GM18868 (cell line): ENCODE data around the gene RENBP.
A peak's percentile ranks its signal among the peaks of the same experiment; 100 is the strongest.

Experiments used
- ATAC-seq: cut with Tn5 transposase; IDR thresholded peaks from one replicate; pipeline ENCODE4 v1.9.1; 2021; ENCODE audit warnings: mild to moderate bottlenecking, moderate library complexity; ENCODE audit not compliant: unreplicated experiment

RENBP gene

DNA sequence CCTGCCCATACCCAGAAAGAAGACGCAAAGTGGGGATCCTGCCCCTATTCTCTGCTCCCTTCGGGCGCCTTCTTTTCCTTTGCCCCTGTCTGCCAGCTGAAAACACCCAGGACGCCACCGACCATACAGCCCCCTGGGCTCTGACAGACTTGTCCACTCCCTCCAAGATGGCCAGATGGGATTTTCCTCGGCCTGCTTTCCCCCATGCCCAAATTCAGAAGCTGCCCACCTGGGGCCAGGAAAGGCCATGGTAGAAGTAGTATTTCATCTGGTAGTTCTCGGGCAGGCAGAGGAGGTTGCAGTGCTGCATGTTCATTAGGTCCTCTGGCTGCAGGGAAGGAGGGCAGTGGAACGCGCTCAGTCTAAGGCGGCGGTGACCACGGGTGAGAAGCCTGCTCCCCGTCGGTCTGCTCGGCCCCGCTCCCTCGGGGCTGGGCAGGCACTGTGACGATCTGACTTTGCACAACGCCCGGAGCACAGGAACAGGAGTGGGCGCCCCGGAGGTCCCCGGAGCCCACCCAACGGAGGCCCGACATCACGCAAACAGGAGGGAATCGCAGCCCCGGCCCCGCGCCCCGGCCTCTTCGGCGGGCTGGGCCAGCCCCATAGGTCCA is 10.2 kb downstream of the RENBP start:
- ATAC-seq: peak; percentile 7

DNA sequence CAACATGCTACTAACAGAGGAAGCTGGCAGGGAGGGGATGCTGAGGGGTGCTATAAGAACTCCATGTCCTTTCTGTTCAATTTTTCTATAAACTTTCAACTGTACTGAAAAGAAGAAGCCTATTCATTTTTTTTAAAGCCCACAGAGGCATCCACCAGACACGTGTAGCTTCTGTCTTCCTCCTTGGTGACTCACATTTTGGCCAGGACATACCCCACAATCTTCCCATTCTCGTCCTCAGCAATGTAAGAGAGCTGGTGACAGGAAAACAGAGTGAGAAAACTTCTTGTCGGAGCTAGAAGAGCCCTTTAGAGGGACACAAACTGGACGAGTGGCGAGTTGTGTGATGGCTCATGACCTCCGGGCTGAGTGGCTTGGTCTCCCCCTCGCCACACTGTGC is 10.7 kb downstream of the RENBP start:
- no peak for ATAC-seq

DNA sequence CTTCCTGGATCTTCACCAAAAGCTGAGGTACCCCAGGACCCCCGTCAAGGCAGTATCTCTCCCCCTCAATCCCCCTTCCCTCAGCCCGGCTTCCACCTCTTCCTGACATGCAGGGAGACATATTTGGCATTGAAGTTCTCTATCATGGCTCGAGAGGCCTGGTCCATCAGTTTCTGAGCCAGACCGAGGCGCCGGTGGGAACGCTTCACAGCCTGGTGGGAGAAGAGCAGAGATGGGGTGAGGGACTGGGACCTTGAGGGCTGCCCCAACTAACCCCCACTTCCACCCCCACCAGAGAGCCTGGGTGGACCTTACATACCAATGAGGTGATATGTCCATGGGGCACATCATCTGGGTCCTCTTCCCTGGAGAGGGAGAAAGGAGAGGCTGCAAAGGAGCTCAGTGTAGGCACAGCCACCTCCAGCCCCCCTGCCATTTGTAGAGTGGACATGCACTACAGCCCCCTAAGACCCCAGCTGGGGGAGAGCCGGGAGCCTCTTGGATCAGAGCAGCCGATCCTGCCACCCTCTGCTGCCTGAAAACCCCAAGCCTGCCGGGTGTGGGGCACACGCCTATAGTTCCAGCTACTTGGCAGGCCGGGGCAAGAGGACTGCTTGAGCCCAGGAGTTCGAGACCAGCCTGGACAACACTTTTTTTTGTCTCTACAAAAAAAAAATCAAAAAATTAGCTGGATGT is 12.1 kb downstream of the RENBP start:
- ATAC-seq: no peak

DNA sequence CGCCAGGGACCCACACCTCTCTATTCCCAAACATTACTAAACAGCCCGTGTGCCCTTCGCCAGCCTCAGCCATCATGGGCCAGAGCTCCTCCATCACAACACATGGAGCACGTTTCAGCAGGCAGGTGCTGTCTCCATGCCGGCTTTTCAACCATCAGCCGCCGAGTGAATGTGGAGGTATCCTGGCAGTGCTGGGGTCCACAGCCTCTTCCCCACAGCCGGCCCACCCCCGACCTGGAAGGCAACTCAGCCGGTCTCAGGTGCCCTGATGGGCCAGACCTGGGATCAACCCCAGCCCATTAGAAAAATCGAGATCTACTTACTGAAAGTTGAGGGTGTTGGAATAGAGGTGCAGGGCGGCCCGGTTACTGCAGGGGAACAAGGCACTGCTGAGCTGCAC is 12.7 kb downstream of the RENBP start:
- no peak for ATAC-seq

DNA sequence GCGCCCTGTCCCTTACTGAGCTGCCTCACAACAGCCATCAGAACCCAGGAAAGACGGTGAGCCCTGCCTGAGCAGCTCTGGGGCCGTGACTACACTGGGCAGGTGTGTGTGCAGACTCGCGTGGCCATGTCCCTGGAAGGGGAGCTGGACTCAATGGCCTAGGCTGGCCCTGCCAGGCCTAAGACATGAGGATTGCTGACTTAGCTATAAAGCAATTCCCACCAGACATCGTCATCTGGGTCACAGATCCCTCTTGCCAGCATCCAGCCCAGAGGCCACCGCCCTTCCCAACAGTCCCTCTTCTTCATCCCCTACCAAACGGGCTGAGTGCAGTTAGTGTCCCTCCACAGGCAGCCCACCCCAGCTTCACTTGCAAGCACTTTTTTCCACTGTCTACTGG is 13.3 kb downstream of the RENBP start:
- ATAC-seq: no peak

DNA sequence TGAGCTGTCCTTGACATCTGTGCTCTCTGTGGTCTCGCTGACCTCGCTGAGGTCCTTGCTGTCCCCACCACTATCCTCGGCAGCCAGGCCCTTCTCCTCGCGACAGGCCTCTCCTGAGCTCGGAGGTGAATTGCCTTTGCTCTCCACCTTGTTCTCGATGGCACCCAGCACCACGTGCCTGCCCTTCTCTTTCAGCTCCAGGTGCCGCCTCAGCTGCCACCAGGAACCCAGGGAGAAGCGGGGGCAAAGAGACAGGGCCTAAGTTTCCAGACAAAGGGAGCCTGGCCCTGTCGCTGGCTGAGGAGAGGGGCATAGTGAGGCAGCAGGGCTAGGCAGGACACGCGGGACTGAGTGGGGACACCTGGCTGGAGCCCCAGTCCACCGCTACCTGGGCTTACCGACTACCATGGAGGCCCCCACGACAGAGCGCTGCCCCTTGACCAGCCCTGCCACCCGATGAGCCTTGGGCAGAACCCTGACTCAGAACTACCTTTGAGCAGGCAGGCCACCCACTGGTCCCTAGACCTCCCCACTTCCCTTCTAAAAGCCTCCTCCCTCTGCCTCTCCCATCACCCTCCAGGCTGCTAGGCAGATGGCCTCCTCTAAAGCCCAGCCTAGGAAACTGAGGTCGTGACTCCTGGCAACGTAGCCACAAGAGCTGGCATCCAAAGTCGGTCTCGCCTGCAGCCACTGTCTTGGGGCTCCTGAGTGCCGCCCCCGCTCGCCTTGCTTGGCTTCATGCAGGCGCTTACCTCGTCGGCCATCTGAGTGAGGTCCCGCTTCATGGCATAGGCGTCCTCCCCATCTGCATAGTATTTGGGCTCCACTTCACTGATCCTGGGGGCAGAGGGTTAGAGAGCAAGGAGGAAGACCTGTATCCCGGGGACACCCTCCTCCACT is 14.2 kb downstream of the RENBP start:
- no peak for ATAC-seq

DNA sequence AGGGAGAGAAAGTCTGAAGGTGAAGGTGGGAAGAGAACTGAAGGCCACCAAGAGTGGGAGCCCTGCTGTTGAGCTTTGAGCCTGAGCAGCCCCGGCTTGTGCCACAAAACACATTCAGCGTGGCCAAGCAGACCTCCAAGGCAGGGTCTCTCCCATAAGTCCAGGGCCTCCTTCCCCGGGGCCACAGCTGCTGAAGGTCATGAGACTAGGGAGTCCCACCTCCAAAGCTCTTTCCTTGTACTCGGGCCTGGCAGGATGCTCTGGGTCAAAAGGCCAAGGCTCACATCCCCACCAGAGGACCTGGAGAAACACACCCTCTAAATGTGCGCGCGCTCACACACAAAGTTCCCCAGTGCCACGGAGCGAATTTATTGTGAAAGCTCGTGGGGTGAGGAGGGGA is 14.9 kb downstream of the RENBP start:
- ATAC-seq: no peak

DNA sequence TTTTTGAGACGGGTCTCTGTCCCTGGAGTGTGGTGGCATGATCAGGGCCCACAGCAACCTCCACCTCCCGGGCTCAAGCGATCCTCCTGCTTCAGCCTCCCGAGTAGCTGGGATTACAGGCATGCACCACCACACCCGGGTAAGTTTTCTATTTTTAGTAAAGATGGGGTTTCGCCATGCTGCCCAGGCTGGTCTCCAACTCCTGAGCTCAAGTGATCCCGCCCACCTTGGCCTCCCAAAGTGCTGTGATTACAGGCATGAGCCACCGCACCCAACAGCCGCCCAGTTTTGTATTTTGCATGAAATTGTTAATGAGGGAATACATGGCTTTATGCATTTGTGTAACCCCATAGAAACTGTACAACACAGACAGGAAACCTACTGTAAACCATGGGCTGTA is 15.6 kb downstream of the RENBP start:
- ATAC-seq: no peak

DNA sequence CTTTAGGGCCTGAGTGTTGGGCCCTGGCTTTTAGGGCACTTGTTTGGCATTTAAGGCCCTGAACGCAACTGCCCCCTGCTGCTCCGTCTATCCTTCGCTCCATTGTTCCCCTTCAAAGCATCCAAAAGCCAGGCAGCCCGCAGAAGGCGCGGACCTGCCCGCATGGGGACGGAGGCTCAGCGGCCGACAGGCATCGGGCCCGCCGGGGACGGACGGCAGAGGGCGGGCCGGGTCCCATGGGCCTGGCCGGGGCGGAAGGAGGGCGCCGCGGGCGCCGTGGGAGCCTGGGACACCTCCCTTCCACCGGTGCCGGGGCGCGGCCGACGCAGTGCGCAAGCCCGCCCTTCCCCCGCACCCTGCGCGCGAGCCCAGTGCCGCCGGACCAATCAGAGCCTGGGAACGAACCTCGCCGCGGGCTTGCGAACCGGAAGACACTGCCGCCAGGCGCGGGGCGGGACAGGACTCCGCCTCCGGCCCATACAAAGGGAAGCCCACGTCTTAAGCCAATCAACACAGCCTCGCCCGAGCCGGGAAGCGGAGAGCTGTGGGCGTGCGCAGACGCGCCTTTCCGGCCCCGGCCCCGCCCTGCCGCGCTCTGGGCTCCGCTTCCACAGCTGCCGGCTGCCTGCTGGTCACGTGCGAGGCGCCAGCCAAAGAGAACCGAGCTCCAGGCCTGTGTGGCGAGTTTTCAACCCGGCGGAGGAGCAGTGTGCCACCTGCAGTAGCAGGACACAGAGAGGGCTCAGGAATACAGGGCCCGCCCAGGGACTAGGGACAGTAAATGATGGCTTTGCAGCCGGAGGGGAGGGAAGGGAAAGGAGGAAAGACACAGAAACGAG is 16.3 kb downstream of the RENBP start:
- peak; percentile 81 for ATAC-seq

DNA sequence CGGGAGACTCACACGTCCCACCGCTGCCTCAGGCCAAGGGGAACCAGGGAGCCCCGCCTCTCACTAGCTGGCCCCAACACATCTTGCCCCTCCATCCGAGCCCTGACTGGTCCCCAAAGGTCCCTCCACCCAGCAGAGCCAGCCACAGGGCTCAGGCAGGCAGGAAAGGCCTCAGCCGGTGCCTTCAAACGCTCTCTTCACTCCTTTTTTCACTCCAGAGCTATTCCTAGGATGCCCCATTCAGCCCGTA is 16.8 kb downstream of the RENBP start:
- ATAC-seq: no peak

DNA sequence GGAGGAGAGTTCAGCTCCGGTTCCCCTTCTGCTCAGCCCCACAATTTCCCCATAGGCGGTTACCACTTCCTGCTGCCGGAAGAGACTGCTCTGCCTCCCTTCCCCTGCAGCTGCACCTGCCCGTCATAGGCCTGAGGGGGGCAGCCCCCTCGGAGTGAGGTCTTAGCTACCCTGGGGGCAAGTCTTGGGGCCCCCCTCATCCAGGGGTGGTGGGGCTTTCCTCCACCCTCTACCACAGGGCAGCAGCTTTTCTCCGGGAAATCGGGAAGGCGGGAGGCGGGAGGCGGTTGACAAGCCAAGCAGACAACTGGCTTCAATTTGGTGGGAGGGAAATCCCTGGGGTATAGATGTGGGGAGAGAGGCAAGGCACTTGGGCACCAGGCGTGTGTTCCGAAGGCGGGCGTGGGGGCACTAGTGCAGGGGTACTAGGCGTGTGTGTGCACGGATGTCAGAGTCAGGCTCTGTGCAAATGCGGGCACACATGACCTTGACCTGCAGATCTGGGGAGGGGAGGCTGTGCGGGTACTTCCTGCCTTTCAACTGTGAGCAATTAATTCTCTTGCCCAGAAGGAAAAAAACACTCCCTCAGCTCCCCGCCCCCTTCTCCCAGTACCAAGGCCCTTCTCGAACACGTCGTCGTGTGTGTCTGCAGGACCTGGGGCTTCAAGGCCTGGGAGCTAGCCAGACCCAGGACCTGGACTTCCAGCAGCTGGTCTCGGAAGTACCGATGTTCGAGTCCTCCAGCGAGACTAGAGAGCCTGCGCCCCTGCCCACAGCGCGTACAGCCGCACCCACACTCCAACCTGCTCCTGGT is 17.4 kb downstream of the RENBP start:
- peak; percentile 42 for ATAC-seq

DNA sequence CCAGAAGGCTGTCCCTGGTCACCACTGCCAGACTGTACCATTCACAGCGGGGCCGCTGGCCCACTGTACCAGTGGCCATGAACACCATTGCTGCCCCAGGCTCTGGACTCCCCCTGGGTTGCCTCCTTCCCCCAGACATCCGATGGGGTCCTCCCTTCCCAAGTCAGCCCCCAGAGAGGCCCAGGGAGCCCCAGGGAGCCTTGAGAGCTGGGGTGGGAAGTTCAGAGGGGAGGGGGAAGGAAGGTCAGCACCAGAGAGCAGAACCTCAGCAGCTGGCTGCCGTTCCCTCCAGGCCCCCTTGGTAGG is 17.9 kb downstream of the RENBP start:
- no peak for ATAC-seq

DNA sequence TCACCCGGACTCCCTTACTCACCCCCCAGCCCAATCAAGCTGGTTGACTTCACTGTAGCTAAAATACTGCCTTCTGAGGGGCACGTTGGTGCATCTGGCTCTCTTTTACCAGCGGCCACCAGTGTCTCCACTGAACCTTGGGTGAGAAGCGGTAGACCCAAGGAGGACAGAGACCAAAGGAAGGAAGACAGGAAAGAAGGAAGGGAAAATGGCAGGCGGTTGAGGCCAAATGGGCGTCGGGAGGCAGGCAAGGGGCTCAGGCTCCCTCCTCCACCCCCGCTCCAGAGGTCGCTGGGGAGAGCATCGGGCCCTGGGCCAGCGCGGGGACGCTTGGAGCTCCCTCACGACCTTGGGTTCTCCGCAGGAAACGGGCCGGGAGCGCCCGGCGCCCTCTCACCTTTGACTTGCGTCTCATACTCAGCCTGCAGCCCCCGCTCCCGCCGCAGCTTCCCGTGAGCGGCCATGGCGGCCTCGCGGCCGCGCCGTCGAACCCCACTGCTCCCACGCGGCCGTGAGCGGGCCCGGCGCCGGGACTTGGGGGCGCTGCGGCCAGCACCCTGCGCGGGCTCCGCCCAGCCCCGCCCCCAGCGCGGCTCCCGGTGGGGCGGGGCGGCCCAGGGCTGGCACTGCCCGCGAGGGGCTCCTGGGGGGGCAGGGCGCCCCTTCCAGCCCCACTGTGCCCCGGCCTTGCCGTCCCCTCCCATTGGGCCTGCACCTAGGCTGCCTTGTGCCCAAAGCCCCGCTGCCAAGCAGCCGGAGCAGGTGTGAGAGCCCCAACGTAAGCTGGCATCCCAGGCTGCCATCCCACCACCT is 18.5 kb downstream of the RENBP start, which contains the start of gene ARHGAP4:
TSS of gene ARHGAP4 (minus strand) at position 526 of the 813 bp plus-strand sequence. CDS start at position 464, 62 bp downstream.
- ATAC-seq: no peak

DNA sequence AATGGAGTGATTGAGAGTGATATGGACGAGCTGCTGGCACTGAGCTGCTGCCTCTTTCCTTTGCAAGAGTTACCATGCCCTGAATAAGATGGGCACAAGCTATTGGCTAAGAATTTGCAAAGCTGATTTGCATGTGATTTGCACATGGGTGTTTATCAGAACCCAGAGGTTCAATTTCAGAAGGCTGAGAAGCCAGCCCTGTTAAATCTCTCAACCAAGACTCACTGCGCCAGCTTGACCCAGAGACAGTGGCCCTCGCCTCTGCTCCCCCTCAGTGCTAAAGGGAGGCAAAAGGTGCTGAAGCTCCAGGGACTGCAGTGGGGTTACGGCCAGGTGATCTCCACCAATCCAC is 19.1 kb downstream of the RENBP start:
- no peak for ATAC-seq

DNA sequence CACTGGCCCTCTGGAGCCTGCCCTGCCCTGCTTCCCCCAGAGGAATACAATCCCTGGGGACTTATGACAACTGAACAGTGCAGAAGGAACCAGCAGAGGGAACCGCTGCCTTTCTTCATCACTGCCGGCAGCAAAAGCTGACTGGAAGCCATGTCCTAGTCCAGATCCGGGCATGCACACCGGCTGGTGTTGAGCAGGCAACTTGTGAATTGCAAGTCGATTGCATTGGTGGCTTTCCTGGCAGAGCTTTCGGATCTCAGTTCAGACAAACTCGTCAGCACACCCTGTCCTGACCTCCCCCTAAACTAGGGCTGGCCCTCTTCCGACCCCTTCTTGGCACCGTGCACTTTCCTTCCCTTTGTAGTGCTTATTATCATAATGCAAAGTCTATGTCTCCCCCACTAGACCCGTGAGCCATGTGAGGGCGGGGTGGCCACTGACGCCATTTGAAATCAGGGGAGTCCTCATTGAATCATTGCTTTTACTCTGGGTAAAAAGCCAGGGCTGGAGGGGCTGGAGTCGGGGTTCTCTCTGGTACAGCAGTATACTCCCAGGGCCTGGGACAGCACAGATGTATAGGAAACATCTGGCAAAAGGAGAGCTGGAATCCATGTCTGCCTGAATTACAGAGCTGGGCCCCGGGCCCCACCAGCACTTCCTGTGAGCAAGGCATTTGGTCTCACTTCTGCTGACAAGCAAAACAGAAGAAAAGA is 20.1 kb downstream of the RENBP start:
- no peak for ATAC-seq

DNA sequence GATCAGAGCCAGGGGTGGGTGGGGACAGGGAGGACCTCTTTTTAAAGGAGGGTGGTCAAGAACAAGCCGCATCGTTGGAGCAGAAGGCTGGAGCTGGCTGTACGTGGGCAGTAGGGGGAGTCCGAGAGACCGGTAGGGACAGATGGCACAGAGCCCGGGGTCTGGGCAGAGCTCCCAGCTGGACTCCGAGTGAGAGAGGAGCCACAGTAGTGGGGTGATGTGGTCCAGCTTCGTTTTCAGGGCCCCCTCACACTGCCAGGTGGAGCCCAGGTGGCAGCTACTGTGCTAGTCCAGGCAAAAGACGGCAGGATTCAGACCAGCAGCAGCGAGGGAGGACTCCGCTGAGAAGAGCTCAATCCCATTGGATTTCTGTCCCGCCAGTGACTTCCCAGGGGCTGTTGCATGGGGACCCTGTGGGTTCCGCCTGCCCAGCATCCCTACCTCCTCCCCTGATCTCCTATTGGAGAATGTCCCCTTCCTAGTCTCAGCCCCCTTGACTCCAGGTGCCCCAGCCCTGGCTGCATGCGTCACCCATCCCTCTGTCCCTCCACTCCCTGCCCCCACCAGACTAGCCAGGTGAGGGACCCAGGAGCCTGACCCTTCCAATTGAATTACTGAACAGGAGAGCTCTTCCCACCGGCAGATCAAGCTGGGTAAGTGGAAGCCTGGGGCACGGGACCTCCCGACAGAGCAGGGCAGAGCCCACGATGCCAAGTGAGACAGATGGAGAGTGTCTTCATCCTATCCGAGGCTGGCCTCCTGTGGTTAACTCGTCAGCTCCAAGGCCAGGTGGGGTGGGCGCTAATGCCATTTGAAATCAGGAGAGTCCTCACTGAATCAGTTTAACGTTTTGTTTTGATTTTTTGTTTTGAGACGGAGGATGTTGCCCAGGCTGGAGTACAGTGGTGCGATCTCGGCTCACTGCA is 21.2 kb downstream of the RENBP start:
- no peak for ATAC-seq

DNA sequence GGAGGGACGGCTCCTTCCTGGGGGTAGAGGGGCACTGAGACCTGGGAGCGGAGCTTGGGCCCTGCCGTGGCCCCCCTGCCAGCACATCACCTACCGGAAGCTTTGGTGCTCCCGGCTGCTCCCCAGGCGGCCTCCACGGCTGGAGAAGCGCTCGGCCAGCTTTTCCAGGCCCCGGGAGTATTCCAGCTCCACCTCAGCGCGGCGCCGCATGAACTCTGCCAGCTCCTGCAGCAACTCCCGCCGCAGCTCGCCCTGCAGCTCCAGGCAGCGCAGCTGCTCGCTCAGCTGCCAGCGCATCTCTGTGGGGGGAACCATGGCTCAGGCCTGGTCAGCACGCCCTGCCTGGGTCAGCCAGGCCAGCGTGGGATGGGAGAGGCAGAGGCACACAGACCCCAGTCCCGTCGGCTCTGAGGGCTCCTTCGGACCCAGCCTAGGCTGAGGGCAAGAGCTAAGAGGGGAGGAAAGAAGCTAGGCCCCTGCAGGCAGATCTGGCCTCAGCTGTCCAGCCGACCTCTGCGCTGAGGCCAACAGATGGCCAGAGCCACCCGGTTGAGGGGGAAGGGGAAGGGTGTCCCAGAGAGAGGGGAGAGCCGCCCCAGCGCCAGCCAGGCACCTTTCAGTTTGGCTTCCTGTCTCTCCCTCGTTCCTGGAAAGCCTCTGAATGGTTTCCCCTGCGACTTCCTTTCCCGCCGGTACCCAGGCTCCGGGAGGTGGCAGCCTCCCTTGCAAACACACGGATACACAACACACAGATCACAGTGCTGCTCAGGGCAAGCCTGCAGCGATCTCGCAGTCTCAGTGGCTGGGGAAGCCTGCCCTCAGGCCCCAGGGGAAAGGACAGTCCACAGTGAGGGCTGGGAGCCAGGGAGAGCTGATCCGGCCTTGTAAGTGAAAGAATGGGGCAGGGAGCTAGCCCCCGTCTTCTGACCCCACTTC is 22.7 kb downstream of the RENBP start:
- ATAC-seq: no peak
